ENCODE results near the gene RTN1.

The RTN1 gene

GRCh38 chr14:59585891-59586554, 284.6 kb downstream of the RTN1 start:
- TF ChIP-seq, protein P1, sequence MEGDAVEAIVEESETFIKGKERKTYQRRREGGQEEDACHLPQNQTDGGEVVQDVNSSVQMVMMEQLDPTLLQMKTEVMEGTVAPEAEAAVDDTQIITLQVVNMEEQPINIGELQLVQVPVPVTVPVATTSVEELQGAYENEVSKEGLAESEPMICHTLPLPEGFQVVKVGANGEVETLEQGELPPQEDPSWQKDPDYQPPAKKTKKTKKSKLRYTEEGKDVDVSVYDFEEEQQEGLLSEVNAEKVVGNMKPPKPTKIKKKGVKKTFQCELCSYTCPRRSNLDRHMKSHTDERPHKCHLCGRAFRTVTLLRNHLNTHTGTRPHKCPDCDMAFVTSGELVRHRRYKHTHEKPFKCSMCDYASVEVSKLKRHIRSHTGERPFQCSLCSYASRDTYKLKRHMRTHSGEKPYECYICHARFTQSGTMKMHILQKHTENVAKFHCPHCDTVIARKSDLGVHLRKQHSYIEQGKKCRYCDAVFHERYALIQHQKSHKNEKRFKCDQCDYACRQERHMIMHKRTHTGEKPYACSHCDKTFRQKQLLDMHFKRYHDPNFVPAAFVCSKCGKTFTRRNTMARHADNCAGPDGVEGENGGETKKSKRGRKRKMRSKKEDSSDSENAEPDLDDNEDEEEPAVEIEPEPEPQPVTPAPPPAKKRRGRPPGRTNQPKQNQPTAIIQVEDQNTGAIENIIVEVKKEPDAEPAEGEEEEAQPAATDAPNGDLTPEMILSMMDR (IDR thresholded peaks at IDR 0.05), result no peak
- no peak overlapping the region for H3K4me3 ChIP-seq
- DNase-seq (ENCODE audit: low spot score), result no peak
- H3K27ac ChIP-seq, result no peak overlapping the region

DNA sequence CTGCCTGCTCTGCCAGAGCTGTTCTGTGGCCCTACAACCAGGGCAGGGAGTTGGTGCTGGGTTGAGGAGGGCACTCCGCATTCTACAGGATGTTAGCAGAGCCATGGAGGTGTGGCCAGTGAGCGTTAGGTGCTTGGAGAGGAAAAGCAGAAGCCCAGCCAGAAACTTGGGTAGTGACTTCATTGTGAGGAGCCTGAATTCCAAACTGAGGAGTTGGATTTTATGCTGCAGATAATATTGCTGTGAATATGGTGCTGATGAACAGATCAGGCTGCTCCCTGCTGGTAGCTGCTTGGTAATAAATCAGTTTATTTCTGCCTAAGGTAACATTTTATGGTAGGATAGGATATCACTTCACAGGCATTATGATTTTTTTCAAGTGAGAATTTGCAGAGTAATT, 286.8 kb downstream of the RTN1 start:
- DNase-seq (ENCODE audit: low spot score), result no peak
- TF ChIP-seq, protein P1 (IDR thresholded peaks at IDR 0.05), result no peak
- no peak overlapping the region for H3K27ac ChIP-seq
- peak overlapping the region; percentile 4 for H3K4me3 ChIP-seq

GRCh38 chr14:59582845-59583509, 287.6 kb downstream of the RTN1 start:
- no peak for DNase-seq (ENCODE audit: low spot score)
- Histone ChIP-seq H3K4me3 (peak overlapping the region; percentile 4), H3K27ac (no peak overlapping the region)
- TF ChIP-seq, protein P1 (IDR thresholded peaks at IDR 0.05), result no peak

GRCh38 chr14:59582161-59582560, 288.4 kb downstream of the RTN1 start:
- TF ChIP-seq, protein P1 (IDR thresholded peaks at IDR 0.05), result no peak
- no peak overlapping the region for H3K4me3 ChIP-seq
- H3K27ac ChIP-seq, result no peak overlapping the region
- DNase-seq (ENCODE audit: low spot score), result no peak

GRCh38 chr14:59580911-59581310, 289.7 kb downstream of the RTN1 start:
- Histone ChIP-seq H3K27ac (no peak overlapping the region), H3K4me3 (no peak overlapping the region)
- TF ChIP-seq, protein P1 (IDR thresholded peaks at IDR 0.05), result no peak
- DNase-seq (ENCODE audit: low spot score), result no peak

- Histone ChIP-seq H3K4me3 (peak within 1 kb of the TSS; percentile 65), H3K27ac (no peak within 1 kb of the TSS)
- TF ChIP-seq, protein P1 (IDR thresholded peaks at IDR 0.05), result peak; percentile 30
- DNase-seq (ENCODE audit: low spot score), result peak; percentile 74
These were observed 294.0 kb downstream of the RTN1 start, which contains the start of gene CCDC175 for GRCh38 chr14:59576332-59577294. CCDC175 (minus strand) TSS chr14:59576812; CDS start chr14:59576775, 37 bp downstream.
